Measurements from ENCODE around the gene GFI1. TPM values are rescaled to one million over a fixed set of nuclear protein-coding genes. Genes with fewer than 3 reads are reported as not detected.
"Not testable (repeated sequence)": the region's sequence is repeated elsewhere in the genome, so short reads cannot be mapped to it uniquely, and the experiment has no call there.

Gene GFI1
- 10 to 100 TPM; 35.4 to 78.5 TPM for total RNA-seq

- H3K4me1 Mint-ChIP-seq (ENCODE audit: low read depth in 2 of 2): peaks cover 29 to 35% of the 10 kb centered on the region in 2 donors
- H3K27me3 Mint-ChIP-seq: no peaks in the 10 kb centered on the region
- H3K36me3 Mint-ChIP-seq: no peaks in the 10 kb centered on the region
- DNase-seq (ENCODE audit: low spot score): peak; percentile 87
- H3K27ac Mint-ChIP-seq: peak within 1 kb of the TSS; percentile 88 to 96
- peak; percentile 67 to 75 for ATAC-seq
- H3K9me3 Mint-ChIP-seq: no peaks in the 10 kb centered on the region
- H3K4me3 Mint-ChIP-seq: peak within 1 kb of the TSS; percentile 99
These were observed at the start of gene GFI1 for GRCh38 chr1:92486251-92487077. Gene GFI1 (minus strand): TSS chr1:92486925. CDS start chr1:92483487, 3,438 bp downstream.

GRCh38 chr1:92532371-92532770 lies 45.6 kb upstream of the GFI1 start:
- DNase-seq (ENCODE audit: low spot score); H3K9me3 Mint-ChIP-seq; ATAC-seq; H3K27me3 Mint-ChIP-seq: not testable (repeated sequence)
- peaks cover 25 to 51% of the 10 kb centered on the region in 2 donors for H3K4me1 Mint-ChIP-seq (ENCODE audit: low read depth in 2 of 2)
- H3K27ac Mint-ChIP-seq: peak overlapping the region; percentile 91 to 96
- H3K4me3 Mint-ChIP-seq: peak overlapping the region; percentile 84
- H3K36me3 Mint-ChIP-seq: peaks cover 13% of the 10 kb centered on the region

- Mint-ChIP-seq H3K36me3 (peaks cover 13% of the 10 kb centered on the region), H3K27ac (peak overlapping the region; percentile 91 to 96), H3K4me3 (peak overlapping the region; percentile 84), H3K4me1 (ENCODE audit: low read depth in 2 of 2) (peaks cover 24 to 51% of the 10 kb centered on the region in 2 donors)
- DNase-seq (ENCODE audit: low spot score); H3K9me3 Mint-ChIP-seq; ATAC-seq; H3K27me3 Mint-ChIP-seq: not testable (repeated sequence)
These were observed 45.2 kb upstream of the GFI1 start for GRCh38 chr1:92531939-92532338.

GRCh38 chr1:92527670-92528069 lies 40.9 kb upstream of the GFI1 start:
- H3K27ac Mint-ChIP-seq: no peak overlapping the region
- H3K4me1 Mint-ChIP-seq (ENCODE audit: low read depth in 2 of 2): peaks cover 8 to 24% of the 10 kb centered on the region in 2 donors
- ATAC-seq (no peak), DNase-seq (ENCODE audit: low spot score) (no peak)
- peaks cover 11% of the 10 kb centered on the region for H3K36me3 Mint-ChIP-seq
- peaks cover 2% of the 10 kb centered on the region for H3K9me3 Mint-ChIP-seq
- H3K4me3 Mint-ChIP-seq: no peak overlapping the region
- no peaks in the 10 kb centered on the region for H3K27me3 Mint-ChIP-seq

- not testable (repeated sequence) for H3K27me3 Mint-ChIP-seq; H3K4me1 Mint-ChIP-seq (ENCODE audit: low read depth in 2 of 2); ATAC-seq; H3K27ac Mint-ChIP-seq; DNase-seq (ENCODE audit: low spot score); H3K36me3 Mint-ChIP-seq; H3K4me3 Mint-ChIP-seq; H3K9me3 Mint-ChIP-seq
These were observed 38.3 kb upstream of the GFI1 start for GRCh38 chr1:92524944-92525590.

- Mint-ChIP-seq H3K27me3 (no peaks in the 10 kb centered on the region), H3K36me3 (peaks cover 6% of the 10 kb centered on the region), H3K27ac (peak overlapping the region in 1 of 2 donors; percentile 43), H3K9me3 (peaks cover 2% of the 10 kb centered on the region), H3K4me1 (ENCODE audit: low read depth in 2 of 2) (peaks cover 18% of the 10 kb centered on the region in 2 donors), H3K4me3 (no peak overlapping the region)
- ATAC-seq: no peak
- no peak for DNase-seq (ENCODE audit: low spot score)
These were observed 32.3 kb upstream of the GFI1 start for GRCh38 chr1:92519043-92519442.

- Mint-ChIP-seq H3K27me3 (peaks cover 0 to 3% of the 10 kb centered on the region in 2 donors), H3K9me3 (peaks cover 2% of the 10 kb centered on the region), H3K36me3 (peaks cover 6% of the 10 kb centered on the region), H3K27ac (peak overlapping the region; percentile 65 to 77), H3K4me3 (no peak overlapping the region), H3K4me1 (ENCODE audit: low read depth in 2 of 2) (peaks cover 18% of the 10 kb centered on the region in 2 donors)
- ATAC-seq: no peak
- no peak for DNase-seq (ENCODE audit: low spot score)
These were observed 29.8 kb upstream of the GFI1 start for GRCh38 chr1:92516574-92516973.

GRCh38 chr1:92515796-92516201 lies 29.1 kb upstream of the GFI1 start:
- DNase-seq (ENCODE audit: low spot score) (no peak), ATAC-seq (peak in 1 of 2 donors; percentile 43)
- Mint-ChIP-seq H3K4me1 (ENCODE audit: low read depth in 2 of 2) (peaks cover 18% of the 10 kb centered on the region in 2 donors), H3K9me3 (peaks cover 2% of the 10 kb centered on the region), H3K27me3 (peaks cover 0 to 3% of the 10 kb centered on the region in 2 donors), H3K4me3 (peak overlapping the region; percentile 1), H3K27ac (peak overlapping the region; percentile 65 to 77), H3K36me3 (peaks cover 6% of the 10 kb centered on the region)

GRCh38 chr1:92511541-92511940 lies 24.8 kb upstream of the GFI1 start:
- Mint-ChIP-seq H3K9me3 (no peaks in the 10 kb centered on the region), H3K27me3 (peaks cover 0 to 3% of the 10 kb centered on the region in 2 donors), H3K36me3 (peaks cover 6% of the 10 kb centered on the region), H3K27ac (no peak overlapping the region), H3K4me3 (no peak overlapping the region), H3K4me1 (ENCODE audit: low read depth in 2 of 2) (peaks cover 16 to 17% of the 10 kb centered on the region in 2 donors)
- DNase-seq (ENCODE audit: low spot score) (no peak), ATAC-seq (no peak)

GRCh38 chr1:92509619-92510018 lies 22.9 kb upstream of the GFI1 start:
- Mint-ChIP-seq H3K4me3 (no peak overlapping the region), H3K27ac (no peak overlapping the region), H3K4me1 (ENCODE audit: low read depth in 2 of 2) (no peaks in the 10 kb centered on the region), H3K36me3 (no peaks in the 10 kb centered on the region), H3K27me3 (peaks cover 0 to 3% of the 10 kb centered on the region in 2 donors), H3K9me3 (no peaks in the 10 kb centered on the region)
- ATAC-seq: no peak
- DNase-seq (ENCODE audit: low spot score): no peak

- Mint-ChIP-seq H3K27me3 (no peaks in the 10 kb centered on the region), H3K27ac (peak overlapping the region in 1 of 2 donors; percentile 14), H3K4me3 (no peak overlapping the region), H3K36me3 (no peaks in the 10 kb centered on the region), H3K9me3 (no peaks in the 10 kb centered on the region), H3K4me1 (ENCODE audit: low read depth in 2 of 2) (peaks cover 8 to 18% of the 10 kb centered on the region in 2 donors)
- ATAC-seq (peak in 1 of 2 donors; percentile 59), DNase-seq (ENCODE audit: low spot score) (no peak)
These were observed 18.4 kb upstream of the GFI1 start for GRCh38 chr1:92505015-92505692.

- peak overlapping the region in 1 of 2 donors; percentile 14 for H3K27ac Mint-ChIP-seq
- H3K4me1 Mint-ChIP-seq (ENCODE audit: low read depth in 2 of 2): peaks cover 8 to 18% of the 10 kb centered on the region in 2 donors
- no peak for DNase-seq (ENCODE audit: low spot score)
- ATAC-seq: peak; percentile 49 to 52
- no peaks in the 10 kb centered on the region for H3K9me3 Mint-ChIP-seq
- H3K36me3 Mint-ChIP-seq: no peaks in the 10 kb centered on the region
- H3K4me3 Mint-ChIP-seq: no peak overlapping the region
- H3K27me3 Mint-ChIP-seq: no peaks in the 10 kb centered on the region
These were observed 17.7 kb upstream of the GFI1 start for GRCh38 chr1:92504291-92505014.

- Mint-ChIP-seq H3K27ac (peak overlapping the region in 1 of 2 donors; percentile 14), H3K27me3 (no peaks in the 10 kb centered on the region), H3K4me3 (no peak overlapping the region), H3K36me3 (no peaks in the 10 kb centered on the region), H3K4me1 (ENCODE audit: low read depth in 2 of 2) (peaks cover 8 to 18% of the 10 kb centered on the region in 2 donors), H3K9me3 (no peaks in the 10 kb centered on the region)
- no peak for ATAC-seq
- DNase-seq (ENCODE audit: low spot score): no peak
These were observed 17.2 kb upstream of the GFI1 start for GRCh38 chr1:92503926-92504285.
